C4-2B (cell line): Measurements from ENCODE around the gene MAPRE2.

Source experiments
- ZFX ChIP-seq: fragments of 450-650 bp; IDR thresholded peaks from 2 replicates; pipeline ENCODE4 v1.6.1; 2017
- TF ChIP-seq, protein P1 (sequence below): fragments of 450-650 bp; conservative IDR thresholded peaks from 2 replicates; pipeline ENCODE4 v1.5.1; 2017; ENCODE audit warnings: mild to moderate bottlenecking

- no peak for TF ChIP-seq ZFX
- TF ChIP-seq, protein P1, sequence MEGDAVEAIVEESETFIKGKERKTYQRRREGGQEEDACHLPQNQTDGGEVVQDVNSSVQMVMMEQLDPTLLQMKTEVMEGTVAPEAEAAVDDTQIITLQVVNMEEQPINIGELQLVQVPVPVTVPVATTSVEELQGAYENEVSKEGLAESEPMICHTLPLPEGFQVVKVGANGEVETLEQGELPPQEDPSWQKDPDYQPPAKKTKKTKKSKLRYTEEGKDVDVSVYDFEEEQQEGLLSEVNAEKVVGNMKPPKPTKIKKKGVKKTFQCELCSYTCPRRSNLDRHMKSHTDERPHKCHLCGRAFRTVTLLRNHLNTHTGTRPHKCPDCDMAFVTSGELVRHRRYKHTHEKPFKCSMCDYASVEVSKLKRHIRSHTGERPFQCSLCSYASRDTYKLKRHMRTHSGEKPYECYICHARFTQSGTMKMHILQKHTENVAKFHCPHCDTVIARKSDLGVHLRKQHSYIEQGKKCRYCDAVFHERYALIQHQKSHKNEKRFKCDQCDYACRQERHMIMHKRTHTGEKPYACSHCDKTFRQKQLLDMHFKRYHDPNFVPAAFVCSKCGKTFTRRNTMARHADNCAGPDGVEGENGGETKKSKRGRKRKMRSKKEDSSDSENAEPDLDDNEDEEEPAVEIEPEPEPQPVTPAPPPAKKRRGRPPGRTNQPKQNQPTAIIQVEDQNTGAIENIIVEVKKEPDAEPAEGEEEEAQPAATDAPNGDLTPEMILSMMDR: no peak
Observed at GRCh38 chr18:34993289-34993688, 47.9 kb upstream of the MAPRE2 start.
